Neuron (in vitro differentiated cells): ENCODE results near the gene HIF3A.
"Not testable (repeated sequence)": the region's sequence is repeated elsewhere in the genome, so short reads cannot be mapped to it uniquely, and the experiment has no call there.

ENCODE experiments used
- H2AFZ ChIP-seq: one replicate; pipeline ENCODE4 v1.6.1; 2013; ENCODE audit warnings: low read depth, mild to moderate bottlenecking, inconsistent platforms, low read length, moderate library complexity
- H3K27me3 ChIP-seq: one replicate; pipeline ENCODE4 v1.6.1; 2013; ENCODE audit warnings: low read length; ENCODE audit not compliant: insufficient read depth
- H3K36me3 ChIP-seq: one replicate; pipeline ENCODE4 v1.6.1; 2013; ENCODE audit warnings: low read length; ENCODE audit not compliant: insufficient read depth
- H3K4me1 ChIP-seq: one replicate; pipeline ENCODE4 v1.6.1; 2013; ENCODE audit warnings: low read length; ENCODE audit not compliant: insufficient read depth
- H3K4me3 ChIP-seq: 2 replicates; pipeline ENCODE4 v1.5.1; 2013; ENCODE audit warnings: mild to moderate bottlenecking, low read length, moderate library complexity
- H3K9me3 ChIP-seq: one replicate; pipeline ENCODE4 v1.6.1; 2013; ENCODE audit warnings: low read length

HIF3A gene

DNA sequence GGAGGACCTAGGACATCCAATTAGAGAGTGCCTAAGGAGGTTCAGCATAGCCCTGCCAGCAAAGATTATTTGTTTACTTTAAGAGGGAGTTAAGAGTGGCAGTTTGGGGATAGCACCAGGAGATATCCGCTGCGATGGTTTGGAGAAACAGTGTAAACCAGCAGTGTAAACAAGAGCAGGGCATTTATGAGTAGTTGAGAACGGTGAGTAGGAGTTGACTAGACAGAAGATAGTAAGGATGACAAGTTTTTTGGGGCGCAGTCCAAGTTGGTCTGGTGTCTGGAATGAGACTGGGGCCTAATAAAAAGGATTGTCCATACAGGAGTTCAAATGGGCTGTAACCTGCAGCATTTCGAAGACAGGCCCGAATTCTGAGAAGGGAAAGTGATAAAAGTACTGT is 22.9 kb upstream of the HIF3A start:
- H3K4me3 ChIP-seq, H2AFZ ChIP-seq, H3K9me3 ChIP-seq, H3K36me3 ChIP-seq, H3K4me1 ChIP-seq: not testable (repeated sequence)
- peaks cover 13% of the 10 kb centered on the region for H3K27me3 ChIP-seq

- Histone ChIP-seq H3K36me3 (no peaks in the 10 kb centered on the region), H2AFZ (no peak overlapping the region), H3K27me3 (peaks cover 8% of the 10 kb centered on the region), H3K9me3 (no peaks in the 10 kb centered on the region), H3K4me1 (no peaks in the 10 kb centered on the region), H3K4me3 (no peak overlapping the region)
Observed at GRCh38 chr19:46279177-46279576, 17.7 kb upstream of the HIF3A start.

GRCh38 chr19:46283771-46284170 is 13.1 kb upstream of the HIF3A start:
- Histone ChIP-seq H3K9me3 (no peaks in the 10 kb centered on the region), H3K27me3 (peaks cover 4% of the 10 kb centered on the region), H3K4me1 (no peaks in the 10 kb centered on the region), H3K4me3 (no peak overlapping the region), H2AFZ (no peak overlapping the region), H3K36me3 (no peaks in the 10 kb centered on the region)

- Histone ChIP-seq H3K4me3 (no peak overlapping the region), H3K27me3 (no peaks in the 10 kb centered on the region), H3K36me3 (no peaks in the 10 kb centered on the region)
Observed at GRCh38 chr19:46284635-46285034, 12.2 kb upstream of the HIF3A start.

DNA sequence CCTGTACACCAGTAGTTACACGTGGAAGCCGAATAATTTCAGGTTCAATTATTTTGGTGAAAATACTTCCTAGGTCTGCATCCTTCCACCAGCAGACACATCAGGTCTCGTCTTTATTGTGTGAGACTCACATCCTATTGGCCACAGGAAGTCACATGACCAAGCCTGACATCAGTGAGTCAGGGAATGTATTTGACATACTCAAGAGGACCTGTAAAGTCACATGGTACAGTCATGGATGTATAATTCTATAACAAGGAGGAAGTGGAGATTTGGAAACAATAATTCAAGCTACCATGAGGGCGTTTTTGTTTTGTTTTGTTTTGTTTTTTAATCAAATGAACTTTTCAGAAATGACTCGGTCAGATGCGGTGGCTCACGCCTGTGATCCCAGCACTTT is 9.3 kb upstream of the HIF3A start:
- Histone ChIP-seq H3K36me3 (no peaks in the 10 kb centered on the region), H3K9me3 (peaks cover 2% of the 10 kb centered on the region), H3K4me1 (no peaks in the 10 kb centered on the region), H3K4me3 (no peak overlapping the region), H3K27me3 (no peaks in the 10 kb centered on the region), H2AFZ (no peak overlapping the region)

More at GRCh38 chr19:46284635-46285034, 12.2 kb upstream of the HIF3A start:
- no peaks in the 10 kb centered on the region for H3K9me3 ChIP-seq
- H2AFZ ChIP-seq, result no peak overlapping the region
- H3K4me1 ChIP-seq, result no peaks in the 10 kb centered on the region

DNA sequence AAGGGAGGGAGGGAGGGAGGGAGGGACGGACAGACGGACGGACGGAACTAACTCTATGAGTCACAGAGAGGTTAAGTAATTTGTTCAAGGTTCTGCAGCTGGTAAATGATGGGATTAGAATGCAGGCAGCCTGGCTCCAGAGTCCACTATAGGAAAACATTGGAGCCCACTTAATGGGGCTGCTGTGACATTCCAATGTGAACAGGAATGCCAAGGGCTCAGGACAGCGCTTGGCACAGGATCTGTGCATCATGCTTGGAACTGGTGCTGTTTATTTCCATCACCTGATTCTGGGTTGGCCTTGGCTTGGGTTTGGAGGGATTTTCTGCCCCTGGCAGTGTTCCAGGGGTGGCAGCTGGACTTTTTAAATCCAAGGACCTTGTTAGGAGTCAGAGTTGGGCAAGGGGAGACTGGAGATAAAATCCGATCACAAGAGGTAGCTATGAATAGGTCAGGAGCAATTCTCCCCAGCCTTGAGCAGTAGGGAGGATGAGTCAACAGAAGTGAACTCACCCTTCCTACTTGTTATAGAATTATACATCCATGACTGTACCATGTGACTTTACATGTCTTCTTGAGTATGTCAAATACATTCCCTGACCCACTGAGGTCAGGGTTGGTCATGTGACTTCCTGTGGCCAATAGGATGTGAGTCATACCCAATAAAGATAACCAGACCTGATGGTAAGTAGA is 7.8 kb upstream of the HIF3A start:
- Histone ChIP-seq H3K36me3 (no peaks in the 10 kb centered on the region), H2AFZ (no peak overlapping the region), H3K27me3 (no peaks in the 10 kb centered on the region), H3K4me3 (no peak overlapping the region), H3K4me1 (no peaks in the 10 kb centered on the region), H3K9me3 (peaks cover 2% of the 10 kb centered on the region)

GRCh38 chr19:46289724-46290619 is 6.9 kb upstream of the HIF3A start:
- Histone ChIP-seq H3K27me3 (no peaks in the 10 kb centered on the region), H3K36me3 (no peaks in the 10 kb centered on the region), H2AFZ (no peak overlapping the region), H3K4me3 (no peak overlapping the region), H3K9me3 (peaks cover 2% of the 10 kb centered on the region), H3K4me1 (no peaks in the 10 kb centered on the region)

GRCh38 chr19:46291829-46292228 is 5.0 kb upstream of the HIF3A start:
- peaks cover 2% of the 10 kb centered on the region for H3K9me3 ChIP-seq
- H3K4me1 ChIP-seq, result peaks cover 2% of the 10 kb centered on the region
- no peaks in the 10 kb centered on the region for H3K36me3 ChIP-seq
- H3K27me3 ChIP-seq, result no peaks in the 10 kb centered on the region
- no peak overlapping the region for H2AFZ ChIP-seq
- H3K4me3 ChIP-seq, result no peak overlapping the region

DNA sequence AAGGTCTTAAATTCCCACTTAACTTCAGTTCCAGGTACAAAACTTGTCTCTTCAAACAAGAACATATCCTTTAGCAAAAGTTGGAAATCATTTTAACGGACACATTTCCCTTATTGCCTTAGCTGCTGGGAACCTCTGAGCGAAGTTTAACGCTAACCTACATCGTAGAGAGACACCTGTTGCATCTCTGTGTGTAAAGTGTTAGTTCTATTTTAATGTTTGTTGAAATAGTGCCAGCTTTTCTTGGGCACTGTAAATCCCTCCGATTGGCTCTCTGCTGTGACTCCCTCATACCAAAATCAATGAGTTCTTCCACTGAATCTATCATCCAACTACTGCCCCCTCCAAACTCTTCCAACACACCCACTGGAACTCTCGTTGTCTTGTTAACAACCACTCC is 2.3 kb upstream of the HIF3A start:
- H3K36me3 ChIP-seq, result no peaks in the 10 kb centered on the region
- no peak overlapping the region for H3K4me3 ChIP-seq
- H2AFZ ChIP-seq, result no peak overlapping the region
- no peaks in the 10 kb centered on the region for H3K27me3 ChIP-seq
- peaks cover 2% of the 10 kb centered on the region for H3K9me3 ChIP-seq
- H3K4me1 ChIP-seq, result peaks cover 8% of the 10 kb centered on the region

DNA sequence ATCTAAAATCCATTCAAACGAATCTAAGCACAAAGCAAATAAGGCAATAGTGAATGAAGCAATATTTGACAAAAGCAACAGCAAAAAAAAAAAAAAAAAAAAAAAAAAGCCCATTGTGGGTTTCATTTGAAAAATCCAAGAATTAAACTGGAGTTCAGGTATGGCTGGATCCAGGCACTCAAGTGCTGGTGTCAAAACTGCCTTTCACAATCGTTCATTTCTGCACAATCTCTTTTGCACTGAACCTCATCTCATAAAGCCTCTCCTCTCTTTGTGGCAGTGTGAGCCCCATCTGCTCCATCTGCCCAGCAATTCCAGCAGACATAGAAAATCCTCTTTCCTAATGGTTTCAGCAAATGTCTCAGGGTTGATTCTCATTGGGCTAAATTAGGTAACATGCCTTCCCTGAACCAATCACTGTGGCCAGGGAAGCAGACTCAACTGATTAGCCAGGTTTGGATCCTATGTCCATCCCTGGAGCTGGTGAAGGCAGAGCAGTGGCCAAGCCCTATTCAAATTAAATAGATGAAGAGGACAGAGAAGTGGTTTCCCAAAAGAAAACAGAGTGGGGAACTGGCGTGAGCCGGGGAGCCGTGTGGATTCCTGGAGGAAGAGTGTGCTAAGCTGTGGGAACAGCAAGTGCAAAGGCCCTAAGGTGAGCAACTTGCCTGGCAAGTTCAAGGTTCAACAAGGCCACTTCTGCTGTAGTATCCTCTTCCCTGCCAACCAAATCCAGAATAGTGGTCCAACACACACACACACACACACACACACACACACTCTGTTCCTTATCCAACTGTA is 1.2 kb upstream of the HIF3A start:
- Histone ChIP-seq H3K4me1 (peaks cover 9% of the 10 kb centered on the region), H3K27me3 (no peaks in the 10 kb centered on the region), H3K9me3 (no peaks in the 10 kb centered on the region), H2AFZ (no peak overlapping the region), H3K36me3 (no peaks in the 10 kb centered on the region), H3K4me3 (no peak overlapping the region)

GRCh38 chr19:46296202-46296480 is 701 bp upstream of the HIF3A start:
- Histone ChIP-seq H2AFZ (no peak overlapping the region), H3K27me3 (no peaks in the 10 kb centered on the region), H3K4me1 (peaks cover 14% of the 10 kb centered on the region), H3K36me3 (no peaks in the 10 kb centered on the region), H3K9me3 (no peaks in the 10 kb centered on the region), H3K4me3 (no peak overlapping the region)

- Histone ChIP-seq H3K4me3 (peak overlapping the region; percentile 70), H3K27me3 (no peaks in the 10 kb centered on the region), H3K4me1 (peaks cover 15% of the 10 kb centered on the region), H3K9me3 (no peaks in the 10 kb centered on the region), H3K36me3 (no peaks in the 10 kb centered on the region), H2AFZ (peak overlapping the region; percentile 98)
Observed at GRCh38 chr19:46297700-46298478, 1.0 kb downstream of the HIF3A start.
